Retinal pigment epithelial cell (primary cell): Measurements from ENCODE around the gene CTRB2.

ENCODE experiments used
- DNase-seq: peaks from one replicate; pipeline ENCODE4 v3.0.0-alpha.2; 2010; ENCODE audit warnings: low read depth
- H3K4me3 ChIP-seq: 2 replicates; pipeline ENCODE4 v1.5.1; 2011; ENCODE audit warnings: mild to moderate bottlenecking, low read length, control low read depth, moderate library complexity
- TF ChIP-seq, protein P1 (sequence below): conservative IDR thresholded peaks from 2 replicates; pipeline ENCODE4 v1.5.1; 2011; ENCODE audit warnings: low read depth, low read length, control low read depth, inconsistent platforms

CTRB2 gene

GRCh38 chr16:75228143-75228976, 21.4 kb upstream of the CTRB2 start:
- no peak for DNase-seq
- TF ChIP-seq, protein P1, sequence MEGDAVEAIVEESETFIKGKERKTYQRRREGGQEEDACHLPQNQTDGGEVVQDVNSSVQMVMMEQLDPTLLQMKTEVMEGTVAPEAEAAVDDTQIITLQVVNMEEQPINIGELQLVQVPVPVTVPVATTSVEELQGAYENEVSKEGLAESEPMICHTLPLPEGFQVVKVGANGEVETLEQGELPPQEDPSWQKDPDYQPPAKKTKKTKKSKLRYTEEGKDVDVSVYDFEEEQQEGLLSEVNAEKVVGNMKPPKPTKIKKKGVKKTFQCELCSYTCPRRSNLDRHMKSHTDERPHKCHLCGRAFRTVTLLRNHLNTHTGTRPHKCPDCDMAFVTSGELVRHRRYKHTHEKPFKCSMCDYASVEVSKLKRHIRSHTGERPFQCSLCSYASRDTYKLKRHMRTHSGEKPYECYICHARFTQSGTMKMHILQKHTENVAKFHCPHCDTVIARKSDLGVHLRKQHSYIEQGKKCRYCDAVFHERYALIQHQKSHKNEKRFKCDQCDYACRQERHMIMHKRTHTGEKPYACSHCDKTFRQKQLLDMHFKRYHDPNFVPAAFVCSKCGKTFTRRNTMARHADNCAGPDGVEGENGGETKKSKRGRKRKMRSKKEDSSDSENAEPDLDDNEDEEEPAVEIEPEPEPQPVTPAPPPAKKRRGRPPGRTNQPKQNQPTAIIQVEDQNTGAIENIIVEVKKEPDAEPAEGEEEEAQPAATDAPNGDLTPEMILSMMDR = no peak
- no peak overlapping the region for H3K4me3 ChIP-seq

- H3K4me3 ChIP-seq = no peak overlapping the region
- no peak for DNase-seq
- TF ChIP-seq, protein P1 = no peak
These were observed 20.6 kb upstream of the CTRB2 start for GRCh38 chr16:75227361-75228142.

DNA sequence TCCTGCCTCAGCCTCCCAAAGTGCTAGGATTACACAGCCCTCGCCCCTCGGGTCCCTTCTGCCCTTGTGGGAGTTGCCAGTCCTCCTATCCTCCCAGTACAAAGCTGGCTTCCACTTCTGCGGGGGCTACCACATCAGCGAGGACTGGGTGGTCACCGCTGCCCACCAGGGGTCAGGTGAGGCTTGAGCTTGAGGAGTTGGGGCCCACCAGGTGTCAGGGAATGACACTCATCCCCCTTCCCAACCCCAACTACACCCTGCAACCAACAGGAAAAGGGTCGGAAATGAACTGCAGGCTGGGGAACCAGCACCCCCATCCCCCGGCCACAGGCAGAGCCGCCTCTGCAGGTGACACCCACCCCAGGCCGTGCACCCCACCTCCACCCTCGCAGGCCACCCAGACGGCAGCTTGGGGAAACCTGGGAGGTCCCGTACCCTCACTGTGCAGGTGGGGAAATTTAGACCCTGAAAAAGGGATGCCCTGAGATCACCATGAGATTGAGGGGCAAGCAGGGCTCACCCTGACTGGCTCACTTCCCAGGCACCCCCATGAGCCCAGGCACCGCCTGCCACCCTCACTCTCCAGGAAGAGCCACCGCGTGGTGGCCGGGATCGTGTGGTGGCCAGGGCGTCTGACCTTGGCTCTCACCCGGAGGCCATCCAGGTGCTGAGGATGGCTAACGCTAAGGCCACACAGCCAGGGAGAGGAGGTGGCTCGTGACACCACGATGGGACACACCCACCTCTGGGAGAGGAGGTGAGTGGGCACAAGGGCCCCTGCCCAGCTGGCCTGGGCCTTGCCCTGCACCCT, 19.8 kb upstream of the CTRB2 start:
- TF ChIP-seq, protein P1 = peak; percentile 5
- H3K4me3 ChIP-seq = no peak overlapping the region
- DNase-seq = no peak

DNA sequence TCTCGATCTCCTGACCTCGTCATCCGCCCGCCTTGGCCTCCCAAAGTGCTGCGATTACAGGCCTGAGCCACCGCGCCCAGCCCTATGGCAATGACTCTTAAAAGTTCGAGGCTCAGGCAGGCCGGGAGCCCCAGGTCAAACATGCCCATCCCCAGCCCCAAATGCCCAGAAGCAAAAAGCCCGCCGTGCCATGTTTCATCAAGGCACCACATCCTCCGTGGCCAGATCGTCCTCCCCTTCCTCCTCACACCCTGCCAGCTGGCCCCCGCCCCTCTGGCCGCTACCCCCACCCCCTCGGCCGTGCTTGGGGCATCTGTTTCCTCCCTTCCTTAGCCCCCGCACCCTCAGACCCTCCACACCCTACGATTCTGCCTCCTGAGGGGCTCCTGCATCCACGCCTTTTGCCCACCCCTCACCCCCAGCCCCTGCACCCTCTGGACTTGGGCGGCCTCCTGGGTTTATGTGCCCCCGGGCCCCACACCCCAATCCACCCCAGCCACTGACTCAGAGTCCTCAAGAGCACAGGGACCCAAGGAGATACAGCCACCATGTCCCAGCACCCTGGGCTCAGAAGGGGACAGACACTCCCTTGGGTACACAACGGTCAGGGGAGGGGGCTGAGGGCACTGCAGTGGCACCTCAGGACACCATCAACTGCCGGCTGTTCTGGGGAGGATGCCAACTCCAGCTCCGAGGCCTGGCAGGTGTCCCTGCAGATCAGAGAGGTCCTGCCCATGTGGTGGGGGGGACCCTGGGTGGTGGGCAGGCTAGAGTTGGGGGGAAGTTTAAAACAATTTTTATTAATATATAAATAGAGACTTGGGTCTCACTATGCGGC, 18.9 kb upstream of the CTRB2 start:
- DNase-seq = no peak
- H3K4me3 ChIP-seq = no peak overlapping the region
- TF ChIP-seq, protein P1 = no peak

DNA sequence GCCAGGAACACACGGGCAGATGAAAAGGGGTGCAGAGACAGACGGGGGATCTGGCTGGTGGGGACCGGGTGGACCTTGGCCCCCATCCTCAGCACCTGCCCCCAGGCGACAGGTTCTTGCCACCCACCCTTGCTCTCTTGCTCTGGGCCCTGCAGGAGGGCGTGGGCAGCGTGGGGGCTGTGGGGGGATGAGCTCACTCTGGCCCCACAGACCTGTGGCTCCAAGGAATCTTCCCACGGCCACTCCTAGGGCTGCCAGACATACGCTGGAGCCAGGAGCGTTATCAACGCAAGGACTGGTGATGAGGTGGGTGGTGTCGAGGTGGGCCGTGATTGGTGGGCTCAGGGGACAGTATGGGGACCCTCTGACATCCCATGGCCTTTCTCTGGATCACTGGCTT, 18.1 kb upstream of the CTRB2 start:
- TF ChIP-seq, protein P1 = no peak
- H3K4me3 ChIP-seq = no peak overlapping the region
- DNase-seq = no peak
